GM12872 (cell line): ENCODE measurements around the gene MED4.

Source experiments
- TF ChIP-seq, protein P1 (sequence below): IDR thresholded peaks from 3 replicates; pipeline ENCODE4 v1.5.1; 2011; ENCODE audit warnings: low read depth, mild to moderate bottlenecking, low read length, moderate library complexity; ENCODE audit not compliant: insufficient read depth

The MED4 gene

DNA sequence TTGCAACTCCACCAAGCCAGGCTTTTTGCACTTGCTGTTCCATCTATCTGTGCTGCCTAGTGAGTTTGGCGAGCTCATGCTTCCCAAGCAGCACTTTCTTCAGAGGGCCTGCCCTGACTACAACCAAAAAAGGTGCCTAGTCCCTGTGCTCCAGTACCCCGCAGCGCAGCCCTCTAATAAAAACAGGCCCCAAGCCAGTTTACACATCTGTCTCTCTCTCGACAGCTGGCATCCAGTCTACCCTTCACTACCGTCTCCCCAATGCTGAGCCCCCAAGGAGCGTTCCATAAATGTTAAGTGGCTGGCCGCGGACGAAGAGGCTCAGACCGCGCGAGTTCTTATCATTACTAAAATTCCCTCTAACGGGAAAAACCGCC is 512 bp downstream of the MED4 start:
- TF ChIP-seq, protein P1, sequence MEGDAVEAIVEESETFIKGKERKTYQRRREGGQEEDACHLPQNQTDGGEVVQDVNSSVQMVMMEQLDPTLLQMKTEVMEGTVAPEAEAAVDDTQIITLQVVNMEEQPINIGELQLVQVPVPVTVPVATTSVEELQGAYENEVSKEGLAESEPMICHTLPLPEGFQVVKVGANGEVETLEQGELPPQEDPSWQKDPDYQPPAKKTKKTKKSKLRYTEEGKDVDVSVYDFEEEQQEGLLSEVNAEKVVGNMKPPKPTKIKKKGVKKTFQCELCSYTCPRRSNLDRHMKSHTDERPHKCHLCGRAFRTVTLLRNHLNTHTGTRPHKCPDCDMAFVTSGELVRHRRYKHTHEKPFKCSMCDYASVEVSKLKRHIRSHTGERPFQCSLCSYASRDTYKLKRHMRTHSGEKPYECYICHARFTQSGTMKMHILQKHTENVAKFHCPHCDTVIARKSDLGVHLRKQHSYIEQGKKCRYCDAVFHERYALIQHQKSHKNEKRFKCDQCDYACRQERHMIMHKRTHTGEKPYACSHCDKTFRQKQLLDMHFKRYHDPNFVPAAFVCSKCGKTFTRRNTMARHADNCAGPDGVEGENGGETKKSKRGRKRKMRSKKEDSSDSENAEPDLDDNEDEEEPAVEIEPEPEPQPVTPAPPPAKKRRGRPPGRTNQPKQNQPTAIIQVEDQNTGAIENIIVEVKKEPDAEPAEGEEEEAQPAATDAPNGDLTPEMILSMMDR = no peak

DNA sequence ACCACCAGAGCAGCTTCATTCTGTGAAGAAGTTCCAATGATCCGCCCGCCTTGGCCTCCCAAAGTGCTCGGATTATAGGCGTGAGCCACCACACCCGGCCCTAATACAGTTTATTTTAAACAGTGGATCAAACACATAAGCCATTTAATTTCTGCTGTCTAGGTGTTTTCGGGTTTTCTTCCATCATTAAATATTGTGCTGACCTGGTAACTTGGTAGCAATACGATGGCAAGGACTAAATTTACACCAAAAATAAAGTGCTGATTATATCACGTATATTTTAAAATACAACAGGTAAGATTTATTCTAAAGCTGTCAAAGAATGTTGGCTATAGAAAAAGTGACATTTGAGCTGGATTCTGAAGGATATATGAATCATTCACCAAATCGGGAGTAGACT is 1.3 kb downstream of the MED4 start:
- TF ChIP-seq, protein P1 = no peak

DNA sequence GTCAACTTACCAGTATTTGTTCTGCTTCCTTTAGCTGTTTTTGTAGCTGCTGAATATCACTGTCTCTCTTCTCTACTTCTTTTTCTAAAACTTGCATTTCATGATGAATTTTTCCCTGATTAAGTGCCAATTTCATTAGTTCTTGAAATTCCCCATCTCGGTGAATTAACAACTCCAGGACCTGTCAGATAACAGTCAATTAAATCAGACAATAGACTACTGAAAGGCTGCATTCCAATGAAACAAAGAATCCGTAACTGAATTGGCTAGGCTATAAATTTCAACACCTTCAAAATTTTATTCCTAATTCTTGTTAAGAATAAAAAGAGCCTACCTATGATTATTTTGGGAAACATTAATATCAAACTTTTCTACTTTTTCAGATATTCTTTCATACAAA is 8.6 kb downstream of the MED4 start:
- TF ChIP-seq, protein P1 = no peak

DNA sequence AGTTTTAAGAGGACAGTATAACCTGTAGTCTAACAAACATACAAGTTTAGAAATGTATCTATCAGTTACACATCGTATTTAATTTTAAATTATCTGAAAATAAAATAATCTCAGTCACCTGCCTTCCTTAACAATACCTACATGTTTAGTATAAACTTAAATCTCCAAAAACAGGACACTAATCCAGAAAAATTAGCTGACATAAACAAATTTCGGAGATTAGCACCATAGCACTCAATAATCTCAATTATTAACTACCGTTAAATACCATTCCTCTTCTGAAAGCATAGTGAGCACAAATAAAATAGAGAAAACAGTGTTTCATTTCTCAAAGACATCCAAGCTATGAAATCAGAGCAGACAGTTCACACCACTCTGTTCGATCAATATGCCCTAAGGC is 13.2 kb downstream of the MED4 start:
- TF ChIP-seq, protein P1 = no peak

DNA sequence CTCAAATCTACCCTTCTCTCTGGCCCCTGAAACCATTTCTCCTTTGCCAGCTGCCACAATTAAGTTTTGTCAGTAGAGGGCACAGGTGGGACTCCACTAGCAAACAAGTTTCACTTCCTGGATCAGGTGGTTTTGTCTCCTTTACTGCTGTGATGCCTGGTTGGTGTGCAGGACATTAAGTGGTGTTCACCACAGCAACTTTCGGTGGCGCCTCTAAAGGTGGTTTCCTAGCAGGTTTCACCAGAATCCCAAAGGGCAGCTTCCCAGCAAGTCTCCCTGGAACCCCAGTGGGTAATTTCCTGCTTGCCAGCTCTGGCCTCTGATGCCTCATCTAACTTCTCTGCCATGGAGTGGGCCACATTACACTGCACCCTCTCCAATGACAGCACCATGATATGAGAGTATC is 16.6 kb downstream of the MED4 start:
- TF ChIP-seq, protein P1 = peak; percentile 67

DNA sequence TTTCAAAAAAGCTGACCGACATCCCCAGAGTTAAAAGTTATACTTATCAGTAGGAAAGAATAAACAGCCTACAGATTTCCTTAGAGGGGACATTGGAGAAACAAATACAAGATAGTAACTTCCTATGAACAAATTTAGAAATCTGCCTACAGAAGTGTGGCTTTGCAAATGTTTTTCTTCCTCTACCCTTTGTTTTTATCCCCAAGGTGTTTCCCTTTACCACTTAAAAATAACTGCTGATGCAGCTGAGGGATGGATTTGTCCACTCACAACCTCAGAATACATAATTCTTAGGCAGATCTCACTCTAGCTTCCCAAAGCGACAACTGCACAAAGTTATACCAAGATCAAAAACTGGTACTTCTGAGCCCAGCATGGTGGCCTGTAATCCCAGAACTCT is 20.9 kb downstream of the MED4 start:
- TF ChIP-seq, protein P1 = no peak

DNA sequence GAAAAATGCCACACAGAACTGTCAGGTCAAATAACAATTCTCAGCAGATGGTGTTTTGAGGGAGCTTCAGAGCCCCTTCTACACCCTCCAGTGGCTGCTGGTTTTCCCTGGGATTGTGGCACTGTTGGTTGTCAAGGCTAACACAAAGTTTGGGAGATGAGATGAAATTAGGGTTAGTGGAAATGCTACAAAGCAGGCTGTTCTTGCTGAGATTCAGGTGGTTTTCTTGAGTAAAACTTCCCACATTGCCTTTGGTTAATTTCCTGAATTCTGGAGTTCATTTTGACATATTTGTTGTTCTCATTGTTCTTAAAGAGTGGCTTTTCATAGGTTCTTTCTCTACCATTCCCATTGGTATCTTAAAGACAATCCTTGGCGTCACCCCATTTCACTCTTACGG is 22.1 kb downstream of the MED4 start:
- TF ChIP-seq, protein P1 = no peak

DNA sequence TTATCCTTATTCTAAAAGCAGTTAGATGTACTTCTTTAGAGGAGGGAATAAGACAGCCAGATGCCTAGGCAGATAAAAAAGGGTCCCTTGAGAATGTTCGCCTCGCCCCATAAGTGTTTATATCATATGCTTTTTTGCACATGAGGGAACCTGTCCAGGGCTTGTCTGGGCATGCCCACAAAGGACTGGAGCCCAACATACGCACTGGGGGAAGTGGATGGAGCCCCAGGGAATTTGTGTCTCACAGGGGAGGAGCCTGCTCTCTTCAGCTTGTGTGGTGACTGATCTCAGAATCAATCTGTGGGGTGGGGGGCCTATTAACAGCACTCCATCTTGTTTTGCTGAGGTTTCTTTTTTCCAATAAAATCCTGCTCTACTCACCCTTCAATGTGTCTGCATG is 22.6 kb downstream of the MED4 start:
- TF ChIP-seq, protein P1 = no peak
